Measurements from ENCODE around the gene CCDC97.

Gene CCDC97

GRCh38 chr19:41299046-41299754 is 10.8 kb upstream of the CCDC97 start:
- DNase-seq = no peak

DNA sequence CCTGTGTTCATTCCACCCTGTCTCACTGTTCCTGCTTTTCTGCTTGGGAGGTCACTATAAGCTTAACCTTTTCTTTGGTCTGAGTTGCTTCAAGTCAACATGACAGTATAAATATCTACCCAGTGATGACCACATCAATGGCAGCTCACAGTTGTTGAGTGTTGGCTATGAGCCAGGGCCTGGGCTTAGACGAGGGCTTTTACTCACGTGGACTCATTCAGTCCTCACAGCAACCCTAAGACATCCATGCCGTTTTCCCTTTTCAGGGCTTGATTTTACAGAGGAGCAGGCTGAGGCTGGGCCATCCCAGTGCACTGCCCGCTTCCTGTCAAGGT is 10.2 kb upstream of the CCDC97 start:
- no peak for DNase-seq

- DNase-seq = no peak
Measured at GRCh38 chr19:41300555-41300954, 9.4 kb upstream of the CCDC97 start.

DNA sequence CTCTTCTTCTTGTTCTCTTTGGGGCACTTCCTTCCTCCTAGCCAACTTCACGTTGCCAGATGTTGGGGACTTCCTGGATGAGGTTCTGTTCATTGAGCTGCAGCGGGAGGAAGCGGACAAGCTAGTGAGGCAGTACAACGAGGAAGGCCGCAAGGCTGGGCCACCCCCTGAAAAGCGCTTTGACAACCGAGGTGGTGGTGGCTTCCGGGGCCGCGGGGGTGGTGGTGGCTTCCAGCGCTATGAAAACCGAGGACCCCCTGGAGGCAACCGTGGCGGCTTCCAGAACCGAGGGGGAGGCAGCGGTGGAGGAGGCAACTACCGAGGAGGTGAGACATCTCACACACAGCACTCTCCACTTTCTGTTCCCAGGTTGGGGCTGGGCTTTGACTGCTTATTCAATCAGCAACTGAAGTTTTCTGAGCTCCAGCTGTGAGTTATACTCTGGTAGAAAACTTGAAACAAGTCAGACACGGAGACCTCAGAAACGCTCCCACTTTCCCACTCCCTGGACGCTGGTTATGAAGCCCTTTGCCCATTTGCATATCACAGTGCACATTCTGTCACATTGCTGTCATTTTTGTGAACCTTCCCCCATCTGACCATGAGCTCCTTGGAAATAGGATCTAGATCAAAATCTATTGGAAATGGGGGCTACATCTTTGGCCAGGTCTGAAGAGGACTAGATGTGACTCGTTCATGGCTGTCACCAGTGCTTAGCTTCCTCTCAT is 7.2 kb upstream of the CCDC97 start:
- no peak for DNase-seq

GRCh38 chr19:41303954-41304353 is 6.0 kb upstream of the CCDC97 start:
- DNase-seq = no peak

GRCh38 chr19:41304706-41305483 is 5.1 kb upstream of the CCDC97 start:
- DNase-seq = no peak

GRCh38 chr19:41305927-41306793 is 3.8 kb upstream of the CCDC97 start:
- DNase-seq = no peak

GRCh38 chr19:41307090-41307875 is 2.7 kb upstream of the CCDC97 start:
- DNase-seq = no peak

DNA sequence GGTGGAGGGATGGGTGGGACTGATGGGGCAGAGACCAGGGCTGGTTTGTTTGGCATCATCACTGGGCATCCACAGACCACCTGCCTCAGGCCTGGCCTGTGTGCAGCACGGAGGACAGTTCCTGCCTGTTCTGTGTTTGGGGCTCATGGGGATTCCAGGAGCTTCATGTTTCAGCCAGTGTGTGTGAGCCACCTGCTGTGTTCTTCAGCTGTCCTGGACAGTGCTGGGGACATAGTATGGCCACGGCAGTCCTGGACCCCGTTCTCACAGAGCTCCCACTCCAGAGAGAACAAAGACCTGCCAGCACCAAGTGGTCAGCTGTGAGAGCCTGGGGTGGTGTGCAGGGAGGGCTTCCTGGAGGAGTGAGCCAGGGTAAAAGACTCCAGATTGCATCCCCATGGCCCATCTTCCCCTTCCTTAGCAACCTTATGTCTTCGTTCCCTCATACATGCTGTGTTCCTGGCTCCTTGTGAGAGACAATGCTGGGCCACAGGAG is 2.0 kb upstream of the CCDC97 start:
- DNase-seq = no peak

DNA sequence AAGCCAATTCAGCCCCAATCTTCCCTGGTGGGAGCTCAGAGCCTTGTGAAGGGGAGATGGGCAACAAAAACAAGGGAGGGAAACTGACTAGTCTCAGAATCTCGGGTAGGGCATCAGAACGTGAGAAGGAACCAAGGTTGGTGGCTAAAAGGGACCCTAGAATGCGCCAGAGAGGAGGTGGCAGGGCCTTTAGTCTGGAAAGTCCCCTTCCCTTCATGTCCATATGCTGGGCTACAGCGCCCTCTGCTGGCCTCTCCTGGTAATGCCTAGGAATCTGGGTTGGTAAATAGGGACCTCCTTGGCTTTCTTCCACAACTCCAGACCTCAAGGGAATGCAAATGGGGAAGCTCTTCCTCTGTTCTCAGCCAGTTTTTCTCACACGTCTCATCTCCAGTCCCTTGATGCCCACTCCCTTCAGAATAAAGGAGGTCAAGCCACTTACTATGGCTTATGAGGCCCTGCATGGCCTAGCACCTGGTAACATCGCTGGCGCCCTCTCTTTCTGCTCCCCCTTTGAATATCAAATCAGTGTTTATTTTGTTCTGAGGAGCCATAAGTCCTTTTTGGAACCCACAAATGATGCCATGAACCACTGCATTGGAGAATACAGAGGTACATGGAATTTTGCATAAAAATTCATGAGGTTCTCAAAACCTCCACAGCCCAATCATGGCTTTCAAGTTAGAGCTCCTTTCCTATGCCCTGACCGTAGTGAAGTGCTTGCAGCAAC is 1.4 kb upstream of the CCDC97 start:
- peak; percentile 53 for DNase-seq

DNA sequence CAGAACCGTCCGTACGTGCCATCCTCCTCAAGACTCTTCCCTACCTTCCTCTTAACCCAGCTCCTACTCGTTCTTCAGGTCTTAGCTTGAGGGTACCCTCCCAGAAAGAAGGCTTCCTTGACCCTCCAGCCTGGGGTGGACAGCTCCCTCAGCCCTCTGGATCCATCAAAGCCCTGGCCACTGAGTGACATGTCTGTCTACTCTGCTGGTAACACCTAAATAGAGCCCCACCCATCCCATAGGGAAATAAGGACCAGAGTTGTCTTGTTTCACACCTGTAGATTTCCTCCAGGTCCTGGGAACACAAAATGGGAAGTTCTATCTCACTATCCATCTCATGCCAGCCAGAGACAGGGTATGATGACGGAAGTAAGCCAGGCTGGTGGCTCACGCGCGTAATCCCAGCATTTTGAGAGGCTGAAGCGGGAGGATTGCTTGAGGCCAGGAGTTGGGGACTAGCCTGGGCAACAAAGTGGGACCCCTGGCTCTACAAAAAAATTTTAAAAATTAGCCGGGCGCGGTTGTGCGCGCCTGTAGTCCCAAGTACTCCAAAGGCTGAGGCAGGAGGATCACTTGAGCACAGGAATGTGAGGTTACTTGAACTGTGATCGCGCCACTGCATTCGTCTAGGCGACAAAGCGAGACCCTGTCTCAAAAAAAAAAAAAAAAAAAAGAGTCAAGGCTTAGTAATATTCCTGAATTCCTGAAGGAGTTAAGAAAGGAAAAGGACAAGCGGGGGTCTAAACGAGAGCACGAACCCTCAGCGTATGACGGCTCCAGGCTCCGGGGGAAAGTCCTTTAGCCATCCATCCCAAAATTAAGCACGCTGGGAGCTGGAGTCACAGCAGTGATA is 566 bp upstream of the CCDC97 start:
- no peak for DNase-seq

DNA sequence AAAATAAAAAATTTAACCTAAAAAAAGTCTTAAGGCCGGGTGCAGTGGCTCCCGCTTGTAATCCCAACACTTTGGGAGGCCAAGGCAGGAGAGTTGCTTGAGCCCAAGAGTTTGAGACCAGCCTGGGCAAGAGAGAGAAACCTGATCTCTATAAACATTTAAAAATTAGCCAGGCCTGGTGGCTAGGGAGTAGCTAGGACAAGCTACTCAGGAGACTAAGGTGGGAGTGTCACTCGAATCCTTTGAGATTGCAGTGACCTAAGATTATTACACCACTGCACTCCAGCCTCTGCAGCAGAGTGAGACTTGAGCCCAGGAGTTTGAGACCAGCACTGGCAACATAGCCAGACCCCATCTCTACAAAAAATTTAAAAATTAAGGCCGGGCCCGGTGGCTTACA is 1.1 kb downstream of the CCDC97 start:
- DNase-seq = no peak

GRCh38 chr19:41311613-41312012 is 1.6 kb downstream of the CCDC97 start:
- DNase-seq = no peak

- DNase-seq = no peak
Measured at GRCh38 chr19:41316306-41316920, 6.4 kb downstream of the CCDC97 start.

- DNase-seq = no peak
Measured at GRCh38 chr19:41318696-41319499, 8.9 kb downstream of the CCDC97 start.

DNA sequence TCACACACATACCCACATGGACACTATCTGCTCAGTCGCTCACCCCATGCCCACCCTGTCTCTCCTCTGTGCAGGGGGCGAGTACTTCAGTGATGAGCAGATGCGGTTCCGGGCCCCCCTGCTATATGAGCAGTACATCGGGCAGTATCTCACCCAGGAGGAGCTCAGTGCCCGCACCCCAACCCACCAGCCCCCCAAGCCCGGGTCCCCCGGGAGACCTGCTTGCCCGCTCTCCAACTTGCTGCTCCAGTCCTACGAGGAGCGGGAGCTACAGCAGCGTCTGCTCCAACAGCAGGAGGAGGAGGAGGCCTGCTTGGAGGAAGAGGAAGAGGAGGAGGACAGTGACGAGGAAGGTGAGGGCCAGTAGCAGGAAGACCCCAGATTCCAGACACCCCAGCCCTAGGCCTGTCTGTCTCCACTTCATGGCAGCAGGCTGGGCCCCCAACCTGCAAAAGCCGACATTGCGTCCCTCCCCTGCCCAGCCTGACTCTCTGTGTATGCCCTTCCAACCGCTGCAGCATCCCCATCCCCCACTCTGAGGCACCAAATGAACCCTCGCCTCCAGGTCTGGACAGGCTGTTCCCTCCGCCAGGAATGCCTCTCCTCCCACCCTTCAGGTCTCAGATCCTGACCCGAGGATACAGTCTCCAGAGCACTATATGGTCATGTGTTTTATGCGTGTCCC is 9.7 kb downstream of the CCDC97 start:
- no peak for DNase-seq

- no peak for DNase-seq
Measured at GRCh38 chr19:41320185-41320518, 10.2 kb downstream of the CCDC97 start.

- no peak for DNase-seq
Measured at GRCh38 chr19:41320568-41320967, 10.6 kb downstream of the CCDC97 start.

Data from GOT3 (cell line).